Pulmonary artery endothelial cell (primary cell): ENCODE measurements around the gene POLR3E. TPM values are rescaled to one million over a fixed set of nuclear protein-coding genes. Genes with fewer than 3 reads are reported as not detected.

Source experiments
- DNase-seq: peaks from one replicate; pipeline ENCODE4 v3.0.0-alpha.2; 2011; ENCODE audit warnings: low read depth, low spot score
- total RNA-seq: library from RNA; depleted of rRNA; stranded (reverse); fragments of >200 nt; gene quantifications from 2 replicates; pipeline ENCODE4 v1.2.3, GENCODE V29; 2014

Gene POLR3E
- total RNA-seq, 1 donor from 2014 or later, result 66.5 TPM

- no peak for DNase-seq
These were observed 19.2 kb downstream of the POLR3E start for GRCh38 chr16:22316411-22316811.

GRCh38 chr16:22317001-22317530 lies 19.9 kb downstream of the POLR3E start:
- no peak for DNase-seq

- no peak for DNase-seq
These were observed 20.4 kb downstream of the POLR3E start for GRCh38 chr16:22317625-22318024.

GRCh38 chr16:22318690-22319358 lies 21.6 kb downstream of the POLR3E start:
- no peak for DNase-seq

GRCh38 chr16:22320572-22321339 lies 23.5 kb downstream of the POLR3E start:
- DNase-seq, result peak; percentile 46

- DNase-seq, result peak; percentile 60
These were observed 24.3 kb downstream of the POLR3E start for GRCh38 chr16:22321340-22322001.

- DNase-seq, result no peak
These were observed 24.8 kb downstream of the POLR3E start for GRCh38 chr16:22322021-22322471.

- DNase-seq, result no peak
These were observed 25.5 kb downstream of the POLR3E start for GRCh38 chr16:22322741-22323140.

GRCh38 chr16:22323173-22323958 lies 26.2 kb downstream of the POLR3E start:
- no peak for DNase-seq

- DNase-seq, result no peak
These were observed 27.0 kb downstream of the POLR3E start for GRCh38 chr16:22323959-22324786.

- DNase-seq, result no peak
These were observed 27.8 kb downstream of the POLR3E start for GRCh38 chr16:22324787-22325597.

- no peak for DNase-seq
These were observed 28.6 kb downstream of the POLR3E start for GRCh38 chr16:22325598-22326368.

- DNase-seq, result no peak
These were observed 29.1 kb downstream of the POLR3E start for GRCh38 chr16:22326369-22326652.

GRCh38 chr16:22326771-22327445 lies 29.7 kb downstream of the POLR3E start:
- DNase-seq, result no peak

GRCh38 chr16:22327446-22327775 lies 30.2 kb downstream of the POLR3E start:
- no peak for DNase-seq

GRCh38 chr16:22328081-22328725 lies 31.0 kb downstream of the POLR3E start:
- DNase-seq, result no peak

GRCh38 chr16:22329199-22329695 lies 32.0 kb downstream of the POLR3E start:
- no peak for DNase-seq

- DNase-seq, result no peak
These were observed 33.1 kb downstream of the POLR3E start for GRCh38 chr16:22330326-22330725.
